ENCODE data around the gene NCF1.
"Not testable (repeated sequence)": the region's sequence is repeated elsewhere in the genome, so short reads cannot be mapped to it uniquely, and the experiment has no call there.

DNA sequence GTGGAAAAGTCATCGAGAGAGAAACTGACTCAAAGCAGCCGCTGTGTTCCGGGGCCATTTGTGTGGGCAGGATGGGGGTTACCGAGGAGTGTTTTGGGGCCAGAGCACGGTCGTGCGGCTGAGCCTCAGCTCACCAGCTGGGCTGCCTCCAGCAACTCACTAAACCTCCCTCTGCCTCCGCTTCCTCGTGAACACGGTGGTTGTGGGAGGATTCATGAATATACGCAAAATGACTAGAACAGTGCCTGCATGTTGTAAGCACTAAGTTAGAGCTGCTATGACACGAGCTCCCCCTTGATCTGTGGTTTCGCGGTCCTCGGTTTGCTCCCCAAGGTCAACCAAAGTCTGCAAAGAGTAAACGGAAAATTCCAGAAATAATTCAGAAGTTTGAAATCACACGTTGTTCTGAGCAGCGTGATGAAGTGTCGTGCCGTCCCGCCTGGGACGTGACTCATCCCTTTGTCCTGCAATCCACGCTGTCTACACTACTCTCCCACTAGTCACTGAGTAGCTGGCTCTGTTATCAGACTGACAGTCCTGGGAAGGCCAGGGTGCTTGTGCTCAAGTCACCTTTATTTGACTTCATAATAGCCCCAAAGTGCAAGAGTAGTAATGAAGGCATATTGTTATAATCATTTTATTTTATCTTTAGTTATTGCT, 46.5 kb downstream of the NCF1 start:
- not testable (repeated sequence) for TF ChIP-seq EZH2 (IDR thresholded peaks at IDR 0.05; ENCODE audit: borderline replicate concordance, insufficient read depth, low read depth, low read length, poor library complexity, severe bottlenecking)
- TF ChIP-seq, protein P1, sequence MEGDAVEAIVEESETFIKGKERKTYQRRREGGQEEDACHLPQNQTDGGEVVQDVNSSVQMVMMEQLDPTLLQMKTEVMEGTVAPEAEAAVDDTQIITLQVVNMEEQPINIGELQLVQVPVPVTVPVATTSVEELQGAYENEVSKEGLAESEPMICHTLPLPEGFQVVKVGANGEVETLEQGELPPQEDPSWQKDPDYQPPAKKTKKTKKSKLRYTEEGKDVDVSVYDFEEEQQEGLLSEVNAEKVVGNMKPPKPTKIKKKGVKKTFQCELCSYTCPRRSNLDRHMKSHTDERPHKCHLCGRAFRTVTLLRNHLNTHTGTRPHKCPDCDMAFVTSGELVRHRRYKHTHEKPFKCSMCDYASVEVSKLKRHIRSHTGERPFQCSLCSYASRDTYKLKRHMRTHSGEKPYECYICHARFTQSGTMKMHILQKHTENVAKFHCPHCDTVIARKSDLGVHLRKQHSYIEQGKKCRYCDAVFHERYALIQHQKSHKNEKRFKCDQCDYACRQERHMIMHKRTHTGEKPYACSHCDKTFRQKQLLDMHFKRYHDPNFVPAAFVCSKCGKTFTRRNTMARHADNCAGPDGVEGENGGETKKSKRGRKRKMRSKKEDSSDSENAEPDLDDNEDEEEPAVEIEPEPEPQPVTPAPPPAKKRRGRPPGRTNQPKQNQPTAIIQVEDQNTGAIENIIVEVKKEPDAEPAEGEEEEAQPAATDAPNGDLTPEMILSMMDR (IDR thresholded peaks at IDR 0.05): not testable (repeated sequence)

Measured in B cell (primary cell).